ENCODE results near the gene MIER1. TPM values are rescaled to one million over a fixed set of nuclear protein-coding genes. Genes with fewer than 3 reads are reported as not detected.

Gene MIER1
- total RNA-seq, 4 donors from 2014 or later: 37.2 to 52.1 (median 43.3) TPM

- Histone ChIP-seq H3K4me3 (replicated peaks in 1 of 3) (peak overlapping the region; percentile 38 to 87 (median 77)), H3K4me1 (peaks cover 30 to 38% of the 10 kb centered on the region in 2 donors), H3K9me3 (no peaks in the 10 kb centered on the region), H3K27ac (peak overlapping the region; percentile 89 to 97 (median 94)), H3K27me3 (no peaks in the 10 kb centered on the region), H3K36me3 (no peaks in the 10 kb centered on the region)
- peak; percentile 93 to 95 for DNase-seq
- TF ChIP-seq CTCF (IDR thresholded peaks at IDR 0.05): peak in 4 of 6 experiments; percentile 24 to 47 (median 38)
- TF ChIP-seq POLR2A (IDR thresholded peaks at IDR 0.05): peak; percentile 12 to 87
- WGBS, 2 donors: 0 to 1% methylated on average over 27 to 70 of the region's 83 CpGs
- intact Hi-C loops (cut with DNase I): no loop called here
These were observed 5.4 kb downstream of the MIER1 start for GRCh38 chr1:66929999-66930822.

GRCh38 chr1:66930823-66931174 is 6.0 kb downstream of the MIER1 start:
- Histone ChIP-seq H3K4me3 (replicated peaks in 1 of 3) (peak overlapping the region; percentile 38 to 87 (median 77)), H3K36me3 (no peaks in the 10 kb centered on the region), H3K4me1 (peaks cover 26 to 40% of the 10 kb centered on the region in 2 donors), H3K27me3 (no peaks in the 10 kb centered on the region), H3K9me3 (no peaks in the 10 kb centered on the region), H3K27ac (peak overlapping the region; percentile 89 to 97 (median 94))
- 1 to 3% methylated on average over 6 of the region's 6 CpGs for WGBS, 2 donors
- no peak for DNase-seq
- intact Hi-C loops (cut with DNase I): no loop called here
- TF ChIP-seq POLR2A (IDR thresholded peaks at IDR 0.05) (no peak), CTCF (IDR thresholded peaks at IDR 0.05) (no peak)

DNA sequence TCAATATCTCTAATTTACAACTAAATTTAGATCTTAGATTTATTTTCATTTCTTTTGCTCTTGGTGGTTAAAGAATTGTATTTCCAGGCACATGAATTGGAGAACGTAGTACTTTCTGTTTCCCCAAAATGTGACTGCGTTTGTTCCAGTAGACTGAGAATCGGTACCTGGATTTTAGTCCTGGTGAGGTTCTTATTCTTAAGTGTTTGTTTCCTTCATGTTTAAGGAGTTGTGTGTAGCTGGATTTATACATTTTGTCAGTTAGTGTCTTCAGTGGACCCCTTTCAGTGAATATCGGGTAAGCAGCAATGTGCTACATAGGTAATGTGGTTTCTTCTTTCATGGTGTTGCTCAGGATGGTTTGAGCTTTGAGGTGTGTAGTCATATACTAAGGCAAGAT is 6.8 kb downstream of the MIER1 start:
- peak overlapping the region in 2 of 3 donors; percentile 94 to 97 for H3K27ac ChIP-seq
- 34 to 44% methylated on average over 4 of the region's 4 CpGs for WGBS, 2 donors
- H3K4me1 ChIP-seq: peaks cover 19 to 32% of the 10 kb centered on the region in 2 donors
- no peaks in the 10 kb centered on the region for H3K36me3 ChIP-seq
- no peaks in the 10 kb centered on the region for H3K9me3 ChIP-seq
- no peak for DNase-seq
- peak overlapping the region in 1 of 3 donors; percentile 87 for H3K4me3 ChIP-seq (replicated peaks in 1 of 3)
- TF ChIP-seq CTCF (IDR thresholded peaks at IDR 0.05) (no peak), POLR2A (IDR thresholded peaks at IDR 0.05) (no peak)
- intact Hi-C loops (cut with DNase I): no loop called here
- H3K27me3 ChIP-seq: no peaks in the 10 kb centered on the region

DNA sequence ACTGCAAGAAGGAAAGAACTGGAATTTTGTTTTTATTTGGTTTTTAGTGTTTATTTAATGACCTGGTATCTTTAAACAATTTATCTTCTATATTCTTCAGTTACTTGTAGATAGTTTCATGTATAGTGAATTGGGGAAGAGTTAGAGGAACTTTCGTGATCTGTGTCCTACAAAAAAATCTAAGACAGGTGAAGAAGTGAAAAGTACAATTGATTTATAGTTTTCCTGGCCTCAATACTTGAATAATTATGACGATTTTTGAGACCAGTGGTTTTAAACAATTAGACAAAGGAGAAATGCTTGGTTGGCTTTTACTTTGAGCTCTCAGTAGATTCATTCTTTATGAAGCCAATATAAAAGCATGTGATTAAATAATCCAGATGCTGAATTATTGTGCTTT is 7.5 kb downstream of the MIER1 start:
- intact Hi-C loops (cut with DNase I): no loop called here
- Histone ChIP-seq H3K27me3 (no peaks in the 10 kb centered on the region), H3K36me3 (no peaks in the 10 kb centered on the region), H3K9me3 (no peaks in the 10 kb centered on the region), H3K4me1 (peaks cover 19 to 32% of the 10 kb centered on the region in 2 donors), H3K27ac (no peak overlapping the region), H3K4me3 (replicated peaks in 1 of 3) (no peak overlapping the region)
- 61 to 64% methylated on average over 2 of the region's 2 CpGs for WGBS, 2 donors
- no peak for TF ChIP-seq CTCF (IDR thresholded peaks at IDR 0.05)
- TF ChIP-seq POLR2A (IDR thresholded peaks at IDR 0.05): no peak
- no peak for DNase-seq
